Measurements from ENCODE around the gene LY9.

- TF ChIP-seq CTCF (IDR thresholded peaks at IDR 0.05) (no peak), POLR2A (IDR thresholded peaks at IDR 0.05) (no peak), EP300 (IDR thresholded peaks at IDR 0.05) (no peak), POLR2AphosphoS5 (IDR thresholded peaks at IDR 0.05) (no peak)
Observed at GRCh38 chr1:160776178-160776577, 19.8 kb upstream of the LY9 start.

Data from upper lobe of left lung (tissue), 4 donors.